ENCODE results near the gene RNU6-1. TPM values are rescaled to one million over a fixed set of nuclear protein-coding genes. Genes with fewer than 3 reads are reported as not detected.

The RNU6-1 gene
- total and polyA plus RNA-seq, 10 donors = not detected

DNA sequence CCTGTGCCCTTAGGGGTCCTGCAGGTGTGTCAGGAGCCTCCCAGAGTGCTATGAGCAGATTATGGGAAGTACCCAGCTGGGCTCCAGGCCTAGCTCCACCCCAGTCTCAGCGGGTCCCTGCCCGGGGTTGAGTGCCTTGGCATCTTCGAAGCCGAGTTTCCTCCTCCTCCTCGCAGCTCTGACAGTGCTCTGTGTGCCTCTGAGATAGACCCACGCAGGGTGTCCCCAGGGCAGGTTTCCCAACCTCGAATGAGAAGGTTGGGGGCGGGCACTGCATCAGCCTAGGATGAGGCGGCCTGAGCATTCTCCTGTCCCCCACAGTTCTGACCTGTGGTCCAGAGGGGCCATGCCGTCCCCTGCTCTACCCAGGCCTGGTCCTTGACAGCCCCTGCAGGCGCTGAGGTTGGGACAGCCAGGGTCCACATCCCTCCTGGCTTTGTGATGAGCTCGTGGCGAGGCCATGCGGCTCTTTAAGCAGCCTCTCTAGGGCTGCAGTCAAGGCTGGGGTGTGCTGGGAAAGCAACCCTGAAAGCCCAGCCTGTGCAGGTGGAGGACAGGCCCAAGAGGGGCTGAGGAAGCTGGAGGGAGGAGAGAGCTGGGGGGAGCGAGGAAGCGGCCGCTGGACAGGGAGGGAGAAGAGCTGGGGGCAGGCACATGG, 34.7 kb downstream of the RNU6-1 start:
- peaks cover 0 to 8% (median 3%) of the 10 kb centered on the region in 6 donors for H3K4me1 ChIP-seq
- no peak overlapping the region for H3K4me3 ChIP-seq
- H3K36me3 ChIP-seq = peaks cover 0 to 72% (median 5%) of the 10 kb centered on the region in 6 donors
- H3K27me3 ChIP-seq (replicated peaks in 1 of 7) = no peaks in the 10 kb centered on the region
- DNase-seq = peak; percentile 63
- intact Hi-C loops (cut with DNase I; ENCODE audit: low total_unique reads) = no loop called here
- TF ChIP-seq, protein P1, sequence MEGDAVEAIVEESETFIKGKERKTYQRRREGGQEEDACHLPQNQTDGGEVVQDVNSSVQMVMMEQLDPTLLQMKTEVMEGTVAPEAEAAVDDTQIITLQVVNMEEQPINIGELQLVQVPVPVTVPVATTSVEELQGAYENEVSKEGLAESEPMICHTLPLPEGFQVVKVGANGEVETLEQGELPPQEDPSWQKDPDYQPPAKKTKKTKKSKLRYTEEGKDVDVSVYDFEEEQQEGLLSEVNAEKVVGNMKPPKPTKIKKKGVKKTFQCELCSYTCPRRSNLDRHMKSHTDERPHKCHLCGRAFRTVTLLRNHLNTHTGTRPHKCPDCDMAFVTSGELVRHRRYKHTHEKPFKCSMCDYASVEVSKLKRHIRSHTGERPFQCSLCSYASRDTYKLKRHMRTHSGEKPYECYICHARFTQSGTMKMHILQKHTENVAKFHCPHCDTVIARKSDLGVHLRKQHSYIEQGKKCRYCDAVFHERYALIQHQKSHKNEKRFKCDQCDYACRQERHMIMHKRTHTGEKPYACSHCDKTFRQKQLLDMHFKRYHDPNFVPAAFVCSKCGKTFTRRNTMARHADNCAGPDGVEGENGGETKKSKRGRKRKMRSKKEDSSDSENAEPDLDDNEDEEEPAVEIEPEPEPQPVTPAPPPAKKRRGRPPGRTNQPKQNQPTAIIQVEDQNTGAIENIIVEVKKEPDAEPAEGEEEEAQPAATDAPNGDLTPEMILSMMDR (IDR thresholded peaks at IDR 0.05 in 8 of 11, conservative IDR thresholded peaks at IDR 0.05 in 3 of 11) = no peak
- TF ChIP-seq POLR2AphosphoS5 (IDR thresholded peaks at IDR 0.05) (no peak), POLR2A (IDR thresholded peaks at IDR 0.05) (no peak)
- H3K27ac ChIP-seq = no peak overlapping the region
- H3K9me3 ChIP-seq = no peaks in the 10 kb centered on the region
- 69 to 90% (median 83%) methylated on average over 15 to 17 of the region's 17 CpGs for WGBS, 5 donors

DNA sequence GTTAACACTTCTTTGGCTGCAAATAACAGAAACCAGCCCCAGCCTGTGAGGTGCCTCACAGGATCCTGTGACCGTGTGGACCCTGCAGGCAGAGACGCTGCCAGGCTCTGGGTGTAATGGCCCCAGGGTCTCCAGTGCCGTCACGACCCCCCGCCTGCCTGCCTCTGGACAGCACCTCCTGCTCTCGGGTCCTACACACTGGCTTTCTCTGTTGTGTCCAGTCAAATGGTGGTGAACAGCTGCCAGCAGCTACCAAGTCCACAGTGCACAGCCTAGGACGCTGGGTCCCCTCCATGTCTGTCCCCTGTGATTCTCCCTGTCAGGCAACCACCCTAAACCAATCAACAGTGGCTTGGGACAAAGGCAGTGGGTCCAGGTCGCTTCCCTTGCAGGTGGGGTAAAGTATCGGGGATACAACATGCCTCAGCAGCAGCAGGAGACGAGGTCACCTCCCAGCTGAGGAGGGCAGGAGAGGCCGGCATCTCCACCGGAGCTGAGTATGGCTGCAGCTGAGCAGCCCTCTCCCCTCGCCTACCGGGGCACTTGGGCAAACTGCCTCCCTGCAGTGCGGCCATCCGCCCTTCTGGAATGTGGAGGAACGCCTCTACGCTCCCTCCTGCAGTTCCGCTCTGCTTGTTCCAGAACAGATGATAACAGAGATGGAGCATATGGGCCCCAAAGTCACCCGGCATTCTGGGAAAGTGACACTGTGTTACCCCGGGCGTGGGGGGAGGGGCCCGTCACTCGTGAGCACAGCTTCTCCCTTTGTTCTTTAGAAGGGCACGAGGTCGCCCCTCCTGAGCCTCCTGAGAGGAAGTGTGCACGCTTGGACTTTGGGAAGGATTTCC, 35.6 kb downstream of the RNU6-1 start:
- intact Hi-C loops (cut with DNase I; ENCODE audit: low total_unique reads) = no loop called here
- H3K27ac ChIP-seq = no peak overlapping the region
- H3K27me3 ChIP-seq (replicated peaks in 1 of 7) = no peaks in the 10 kb centered on the region
- peaks cover 0 to 63% (median 5%) of the 10 kb centered on the region in 6 donors for H3K36me3 ChIP-seq
- no peaks in the 10 kb centered on the region for H3K9me3 ChIP-seq
- DNase-seq = peak; percentile 67
- TF ChIP-seq POLR2AphosphoS5 (IDR thresholded peaks at IDR 0.05) = no peak
- TF ChIP-seq POLR2A (IDR thresholded peaks at IDR 0.05) = no peak
- TF ChIP-seq, protein P1 (IDR thresholded peaks at IDR 0.05 in 8 of 11, conservative IDR thresholded peaks at IDR 0.05 in 3 of 11) = no peak
- 82 to 90% (median 86%) methylated on average over 15 to 27 of the region's 27 CpGs for WGBS, 5 donors
- H3K4me1 ChIP-seq = peaks cover 0 to 8% (median 3%) of the 10 kb centered on the region in 6 donors
- H3K4me3 ChIP-seq = no peak overlapping the region

DNA sequence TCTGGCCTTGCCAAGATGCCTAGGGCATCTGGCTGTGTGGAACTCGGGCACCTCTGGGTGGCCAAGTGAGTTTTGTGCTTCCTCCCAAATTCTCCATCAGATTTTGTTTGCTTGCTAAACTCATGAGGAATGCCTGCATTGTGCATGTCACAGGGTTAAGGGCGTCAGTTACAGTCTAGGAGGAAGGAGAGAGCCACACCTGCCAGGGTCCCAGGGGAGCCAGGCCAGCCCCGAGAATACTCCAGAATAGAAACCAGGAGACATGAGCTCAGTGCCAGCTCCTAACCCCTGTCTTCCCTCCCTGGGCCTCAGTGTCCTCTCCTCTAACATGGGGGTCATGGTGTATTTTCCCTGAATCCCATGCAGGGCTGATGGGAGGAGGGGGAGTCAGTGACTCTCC, 36.5 kb downstream of the RNU6-1 start:
- TF ChIP-seq POLR2A (IDR thresholded peaks at IDR 0.05) (no peak), POLR2AphosphoS5 (IDR thresholded peaks at IDR 0.05) (no peak)
- TF ChIP-seq, protein P1 (IDR thresholded peaks at IDR 0.05 in 8 of 11, conservative IDR thresholded peaks at IDR 0.05 in 3 of 11) = no peak
- intact Hi-C loops (cut with DNase I; ENCODE audit: low total_unique reads) = no loop called here
- no peaks in the 10 kb centered on the region for H3K27me3 ChIP-seq (replicated peaks in 1 of 7)
- peak; percentile 37 for DNase-seq
- H3K4me1 ChIP-seq = peaks cover 0 to 8% (median 3%) of the 10 kb centered on the region in 6 donors
- no peak overlapping the region for H3K4me3 ChIP-seq
- 63 to 85% (median 78%) methylated on average over 3 of the region's 3 CpGs for WGBS, 5 donors
- H3K36me3 ChIP-seq = peaks cover 0 to 65% (median 5%) of the 10 kb centered on the region in 6 donors
- H3K9me3 ChIP-seq = no peaks in the 10 kb centered on the region
- no peak overlapping the region for H3K27ac ChIP-seq
